DND-41 (cell line): ENCODE results near the gene STXBP5.

Experiments
- ATAC-seq: fragments of 200-7000 bp; cut with Tn5 transposase; 3 replicates; pipeline ENCODE4 v1.9.1; 2021; ENCODE audit warnings: low read depth; ENCODE audit not compliant: insufficient read depth
- DNase-seq: peaks from one replicate; pipeline ENCODE4 v3.0.0-alpha.2; 2020
- H2AFZ ChIP-seq: 2 replicates; pipeline ENCODE4 v1.6.0; 2012; ENCODE audit warnings: low read depth, low read length
- H3K27ac ChIP-seq: 2 replicates; pipeline ENCODE4 v1.5.1; 2012; ENCODE audit warnings: low read length, inconsistent platforms
- H3K27me3 ChIP-seq: fragments of 200-600 bp; sonication (generic); 2 replicates; pipeline ENCODE4 v1.6.0; 2012; ENCODE audit warnings: low read length, mild to moderate bottlenecking, inconsistent platforms; ENCODE audit not compliant: insufficient read depth, poor library complexity
- H3K36me3 ChIP-seq: 2 replicates; pipeline ENCODE4 v1.5.1; 2012; ENCODE audit warnings: low read length, inconsistent platforms; ENCODE audit not compliant: insufficient read depth
- H3K4me1 ChIP-seq: 2 replicates; pipeline ENCODE4 v1.5.1; 2012; ENCODE audit warnings: mild to moderate bottlenecking, low read length; ENCODE audit not compliant: insufficient read depth
- H3K4me2 ChIP-seq: 2 replicates; pipeline ENCODE4 v1.6.0; 2012; ENCODE audit warnings: mild to moderate bottlenecking, moderate library complexity, low read length, inconsistent platforms; ENCODE audit not compliant: insufficient read depth
- H3K4me3 ChIP-seq, 2 experiments: fragments of 200-600 bp in 1 of 2; shearing (Covaris generic) in 1 of 2; 2 replicates each; pipeline ENCODE4 v1.5.1; 2012 to 2016; ENCODE audit warnings: inconsistent platforms in 2 of 2, low read length in 2 of 2, mild to moderate bottlenecking in 2 of 2, low read depth in 1 of 2, moderate library complexity in 1 of 2
- H3K79me2 ChIP-seq: 2 replicates; pipeline ENCODE4 v1.6.0; 2012; ENCODE audit warnings: low read length, inconsistent platforms; ENCODE audit not compliant: insufficient read depth
- H3K9ac ChIP-seq: 2 replicates; pipeline ENCODE4 v1.6.0; 2012; ENCODE audit warnings: low read depth, mild to moderate bottlenecking, inconsistent platforms, low read length, moderate library complexity
- H3K9me3 ChIP-seq: 2 replicates; pipeline ENCODE4 v1.5.1; 2012; ENCODE audit warnings: low read length, moderate library complexity, mild to moderate bottlenecking, inconsistent platforms; ENCODE audit not compliant: insufficient read depth, severe bottlenecking
- H4K20me1 ChIP-seq: 2 replicates; pipeline ENCODE4 v1.6.0; 2012; ENCODE audit warnings: low read length; ENCODE audit not compliant: insufficient read depth
- EZH2 ChIP-seq: IDR thresholded peaks from 3 replicates; pipeline ENCODE4 v1.6.1; 2012; ENCODE audit warnings: borderline replicate concordance, low read depth, mild to moderate bottlenecking, moderate library complexity, low read length, inconsistent platforms; ENCODE audit not compliant: severe bottlenecking
- TF ChIP-seq, protein P1 (sequence below): IDR thresholded peaks from 2 replicates; pipeline ENCODE4 v1.5.1; 2012; ENCODE audit warnings: borderline replicate concordance, low read length, moderate library complexity, mild to moderate bottlenecking; ENCODE audit not compliant: poor library complexity, severe bottlenecking; ENCODE audit errors: extremely low read depth

Gene STXBP5

GRCh38 chr6:147159536-147160374, 44.5 kb upstream of the STXBP5 start:
- no peak for ATAC-seq
- no peaks in the 10 kb centered on the region for H3K9me3 ChIP-seq
- no peak overlapping the region for H3K4me3 ChIP-seq
- H3K79me2 ChIP-seq: no peaks in the 10 kb centered on the region
- H2AFZ ChIP-seq: no peak overlapping the region
- H3K27ac ChIP-seq: no peak overlapping the region
- H3K36me3 ChIP-seq: no peaks in the 10 kb centered on the region
- H4K20me1 ChIP-seq: no peaks in the 10 kb centered on the region
- H3K4me1 ChIP-seq: no peaks in the 10 kb centered on the region
- H3K9ac ChIP-seq: no peak overlapping the region
- peaks cover 4% of the 10 kb centered on the region for H3K27me3 ChIP-seq
- no peak overlapping the region for H3K4me2 ChIP-seq
- TF ChIP-seq, protein P1, sequence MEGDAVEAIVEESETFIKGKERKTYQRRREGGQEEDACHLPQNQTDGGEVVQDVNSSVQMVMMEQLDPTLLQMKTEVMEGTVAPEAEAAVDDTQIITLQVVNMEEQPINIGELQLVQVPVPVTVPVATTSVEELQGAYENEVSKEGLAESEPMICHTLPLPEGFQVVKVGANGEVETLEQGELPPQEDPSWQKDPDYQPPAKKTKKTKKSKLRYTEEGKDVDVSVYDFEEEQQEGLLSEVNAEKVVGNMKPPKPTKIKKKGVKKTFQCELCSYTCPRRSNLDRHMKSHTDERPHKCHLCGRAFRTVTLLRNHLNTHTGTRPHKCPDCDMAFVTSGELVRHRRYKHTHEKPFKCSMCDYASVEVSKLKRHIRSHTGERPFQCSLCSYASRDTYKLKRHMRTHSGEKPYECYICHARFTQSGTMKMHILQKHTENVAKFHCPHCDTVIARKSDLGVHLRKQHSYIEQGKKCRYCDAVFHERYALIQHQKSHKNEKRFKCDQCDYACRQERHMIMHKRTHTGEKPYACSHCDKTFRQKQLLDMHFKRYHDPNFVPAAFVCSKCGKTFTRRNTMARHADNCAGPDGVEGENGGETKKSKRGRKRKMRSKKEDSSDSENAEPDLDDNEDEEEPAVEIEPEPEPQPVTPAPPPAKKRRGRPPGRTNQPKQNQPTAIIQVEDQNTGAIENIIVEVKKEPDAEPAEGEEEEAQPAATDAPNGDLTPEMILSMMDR: no peak
- no peak for TF ChIP-seq EZH2
- no peak for DNase-seq

DNA sequence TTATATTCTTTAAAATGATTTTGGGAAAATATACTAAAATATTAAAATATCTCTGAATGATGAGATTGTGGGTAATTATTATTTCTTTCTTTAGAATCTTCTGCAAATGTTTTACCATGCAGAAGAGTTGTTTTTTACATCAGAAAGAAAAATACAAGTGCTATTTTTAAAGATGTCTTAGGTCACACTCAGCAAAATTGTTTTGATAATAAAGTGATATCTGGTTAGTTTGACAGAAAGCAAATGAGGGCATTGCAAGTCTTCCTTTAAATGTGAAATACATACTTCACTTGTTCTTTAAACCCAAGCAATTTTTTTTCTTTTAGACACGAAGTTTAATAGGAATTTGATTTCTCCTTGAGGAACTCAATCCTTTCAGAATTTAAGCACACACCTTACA, 43.6 kb upstream of the STXBP5 start:
- TF ChIP-seq EZH2: no peak
- TF ChIP-seq, protein P1: no peak
- H3K4me3 ChIP-seq: no peak overlapping the region
- H3K36me3 ChIP-seq: no peaks in the 10 kb centered on the region
- ATAC-seq (no peak), DNase-seq (no peak)
- H3K9me3 ChIP-seq: no peaks in the 10 kb centered on the region
- no peaks in the 10 kb centered on the region for H4K20me1 ChIP-seq
- H3K4me1 ChIP-seq: no peaks in the 10 kb centered on the region
- H2AFZ ChIP-seq: no peak overlapping the region
- peaks cover 4% of the 10 kb centered on the region for H3K27me3 ChIP-seq
- no peak overlapping the region for H3K4me2 ChIP-seq
- no peak overlapping the region for H3K27ac ChIP-seq
- H3K9ac ChIP-seq: no peak overlapping the region
- no peaks in the 10 kb centered on the region for H3K79me2 ChIP-seq

GRCh38 chr6:147161253-147161973, 42.8 kb upstream of the STXBP5 start:
- H3K27ac ChIP-seq: no peak overlapping the region

More at GRCh38 chr6:147161253-147161973, 42.8 kb upstream of the STXBP5 start:
- Histone ChIP-seq H3K9me3 (no peaks in the 10 kb centered on the region), H3K4me2 (no peak overlapping the region), H2AFZ (no peak overlapping the region), H3K79me2 (no peaks in the 10 kb centered on the region), H4K20me1 (no peaks in the 10 kb centered on the region), H3K4me3 (no peak overlapping the region), H3K27me3 (peaks cover 4% of the 10 kb centered on the region), H3K9ac (no peak overlapping the region), H3K4me1 (no peaks in the 10 kb centered on the region), H3K36me3 (no peaks in the 10 kb centered on the region)
- ATAC-seq (no peak), DNase-seq (no peak)
- TF ChIP-seq, protein P1: no peak
- no peak for TF ChIP-seq EZH2
